ENCODE measurements around the gene ARFIP2. TPM values are rescaled to one million over a fixed set of nuclear protein-coding genes. Genes with fewer than 3 reads are reported as not detected.

Gene ARFIP2
- total and polyA plus RNA-seq, 4 donors: 16.2 to 42.0 (median 23.8) TPM

DNA sequence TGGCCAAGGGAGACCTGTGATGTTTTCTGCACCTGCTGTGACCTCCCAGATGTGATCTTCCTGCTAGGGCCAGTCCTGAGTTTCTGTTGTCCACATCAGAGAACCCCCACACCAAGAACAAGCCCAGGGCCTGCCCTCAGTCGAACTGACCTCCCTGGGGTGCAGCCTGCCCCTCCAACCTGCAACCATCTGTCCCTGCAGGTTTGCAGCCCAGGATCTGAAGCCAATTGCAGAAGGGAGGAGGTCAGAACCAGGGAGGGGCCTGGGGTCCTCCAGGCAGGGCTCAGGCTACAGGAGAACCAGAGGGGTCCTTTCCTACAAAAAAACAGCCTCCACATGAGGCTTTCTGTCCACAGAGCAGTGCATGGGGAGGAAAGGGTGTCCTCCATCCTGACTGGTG, 8.2 kb downstream of the ARFIP2 start:
- no peak for DNase-seq (ENCODE audit: low spot score)
- H3K4me3 ChIP-seq (ENCODE audit: low read depth in 1 of 3, low read length in 3 of 3): peak overlapping the region in 2 of 3 donors; percentile 1 to 69
- 73% methylated on average over 1 of the region's 1 CpG for WGBS
- H3K27me3 ChIP-seq (ENCODE audit: control insufficient read depth in 4 of 4, insufficient read depth in 4 of 4, low read length in 3 of 4): no peaks in the 10 kb centered on the region
- no peak for TF ChIP-seq EGR1 (IDR thresholded peaks at IDR 0.05; ENCODE audit: low read depth in 2 of 2)
- TF ChIP-seq GABPA (IDR thresholded peaks at IDR 0.05 in 1 of 2, conservative IDR thresholded peaks at IDR 0.05 in 1 of 2): no peak
- TF ChIP-seq JUND (IDR thresholded peaks at IDR 0.05): no peak
- no peak for TF ChIP-seq YY1 (IDR thresholded peaks at IDR 0.05)
- H3K9ac ChIP-seq (ENCODE audit: low read depth in 1 of 2, low read length in 2 of 2): no peak overlapping the region
- H3K9me3 ChIP-seq (ENCODE audit: control insufficient read depth in 4 of 4, low read length in 3 of 4): no peaks in the 10 kb centered on the region
- H3K4me1 ChIP-seq (ENCODE audit: control insufficient read depth in 4 of 4, insufficient read depth in 4 of 4, low read length in 3 of 4): peaks cover 5 to 34% (median 21%) of the 10 kb centered on the region in 4 donors
- H3K36me3 ChIP-seq (ENCODE audit: control insufficient read depth in 4 of 4, insufficient read depth in 3 of 4, low read depth in 1 of 4, low read length in 3 of 4): peaks cover 3 to 12% (median 9%) of the 10 kb centered on the region in 4 donors
- no peak overlapping the region for H3K27ac ChIP-seq (ENCODE audit: low read depth in 1 of 2, low read length in 2 of 2)

DNA sequence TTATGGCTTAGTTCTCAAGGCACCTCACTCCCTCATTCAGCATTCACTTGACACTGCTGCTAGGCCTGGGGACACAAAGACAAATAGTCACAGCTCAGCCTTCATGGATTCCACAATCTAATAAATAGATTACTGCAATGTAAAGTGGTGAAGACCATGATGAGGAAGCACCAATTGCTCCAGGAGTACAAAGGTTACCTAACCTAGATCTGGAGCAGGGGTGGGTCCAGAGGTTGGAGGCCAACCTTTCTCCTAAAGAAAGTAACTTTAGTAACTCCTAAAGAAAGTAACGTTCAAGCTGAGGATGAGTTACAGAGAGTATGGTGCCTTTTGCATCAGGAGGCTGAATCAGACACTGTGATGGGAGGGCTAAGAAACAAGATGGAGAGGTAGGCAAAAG, 11.5 kb downstream of the ARFIP2 start:
- Histone ChIP-seq H3K4me1 (ENCODE audit: control insufficient read depth in 4 of 4, insufficient read depth in 4 of 4, low read length in 3 of 4) (peaks cover 5 to 18% (median 10%) of the 10 kb centered on the region in 4 donors), H3K36me3 (ENCODE audit: control insufficient read depth in 4 of 4, insufficient read depth in 3 of 4, low read depth in 1 of 4, low read length in 3 of 4) (no peaks in the 10 kb centered on the region), H3K27ac (ENCODE audit: low read depth in 1 of 2, low read length in 2 of 2) (no peak overlapping the region), H3K27me3 (ENCODE audit: control insufficient read depth in 4 of 4, insufficient read depth in 4 of 4, low read length in 3 of 4) (no peaks in the 10 kb centered on the region), H3K9ac (ENCODE audit: low read depth in 1 of 2, low read length in 2 of 2) (no peak overlapping the region), H3K4me3 (ENCODE audit: low read depth in 1 of 3, low read length in 3 of 3) (no peak overlapping the region), H3K9me3 (ENCODE audit: control insufficient read depth in 4 of 4, low read length in 3 of 4) (no peaks in the 10 kb centered on the region)
- TF ChIP-seq EGR1 (IDR thresholded peaks at IDR 0.05; ENCODE audit: low read depth in 2 of 2): no peak
- TF ChIP-seq, protein P1, sequence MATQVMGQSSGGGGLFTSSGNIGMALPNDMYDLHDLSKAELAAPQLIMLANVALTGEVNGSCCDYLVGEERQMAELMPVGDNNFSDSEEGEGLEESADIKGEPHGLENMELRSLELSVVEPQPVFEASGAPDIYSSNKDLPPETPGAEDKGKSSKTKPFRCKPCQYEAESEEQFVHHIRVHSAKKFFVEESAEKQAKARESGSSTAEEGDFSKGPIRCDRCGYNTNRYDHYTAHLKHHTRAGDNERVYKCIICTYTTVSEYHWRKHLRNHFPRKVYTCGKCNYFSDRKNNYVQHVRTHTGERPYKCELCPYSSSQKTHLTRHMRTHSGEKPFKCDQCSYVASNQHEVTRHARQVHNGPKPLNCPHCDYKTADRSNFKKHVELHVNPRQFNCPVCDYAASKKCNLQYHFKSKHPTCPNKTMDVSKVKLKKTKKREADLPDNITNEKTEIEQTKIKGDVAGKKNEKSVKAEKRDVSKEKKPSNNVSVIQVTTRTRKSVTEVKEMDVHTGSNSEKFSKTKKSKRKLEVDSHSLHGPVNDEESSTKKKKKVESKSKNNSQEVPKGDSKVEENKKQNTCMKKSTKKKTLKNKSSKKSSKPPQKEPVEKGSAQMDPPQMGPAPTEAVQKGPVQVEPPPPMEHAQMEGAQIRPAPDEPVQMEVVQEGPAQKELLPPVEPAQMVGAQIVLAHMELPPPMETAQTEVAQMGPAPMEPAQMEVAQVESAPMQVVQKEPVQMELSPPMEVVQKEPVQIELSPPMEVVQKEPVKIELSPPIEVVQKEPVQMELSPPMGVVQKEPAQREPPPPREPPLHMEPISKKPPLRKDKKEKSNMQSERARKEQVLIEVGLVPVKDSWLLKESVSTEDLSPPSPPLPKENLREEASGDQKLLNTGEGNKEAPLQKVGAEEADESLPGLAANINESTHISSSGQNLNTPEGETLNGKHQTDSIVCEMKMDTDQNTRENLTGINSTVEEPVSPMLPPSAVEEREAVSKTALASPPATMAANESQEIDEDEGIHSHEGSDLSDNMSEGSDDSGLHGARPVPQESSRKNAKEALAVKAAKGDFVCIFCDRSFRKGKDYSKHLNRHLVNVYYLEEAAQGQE (IDR thresholded peaks at IDR 0.05): no peak
- TF ChIP-seq YY1 (IDR thresholded peaks at IDR 0.05): no peak
- no peak for TF ChIP-seq FOXA1 (IDR thresholded peaks at IDR 0.05)
- TF ChIP-seq JUND (IDR thresholded peaks at IDR 0.05): no peak
- 88% methylated on average over 1 of the region's 1 CpG for WGBS
- DNase-seq (ENCODE audit: low spot score): no peak

DNA sequence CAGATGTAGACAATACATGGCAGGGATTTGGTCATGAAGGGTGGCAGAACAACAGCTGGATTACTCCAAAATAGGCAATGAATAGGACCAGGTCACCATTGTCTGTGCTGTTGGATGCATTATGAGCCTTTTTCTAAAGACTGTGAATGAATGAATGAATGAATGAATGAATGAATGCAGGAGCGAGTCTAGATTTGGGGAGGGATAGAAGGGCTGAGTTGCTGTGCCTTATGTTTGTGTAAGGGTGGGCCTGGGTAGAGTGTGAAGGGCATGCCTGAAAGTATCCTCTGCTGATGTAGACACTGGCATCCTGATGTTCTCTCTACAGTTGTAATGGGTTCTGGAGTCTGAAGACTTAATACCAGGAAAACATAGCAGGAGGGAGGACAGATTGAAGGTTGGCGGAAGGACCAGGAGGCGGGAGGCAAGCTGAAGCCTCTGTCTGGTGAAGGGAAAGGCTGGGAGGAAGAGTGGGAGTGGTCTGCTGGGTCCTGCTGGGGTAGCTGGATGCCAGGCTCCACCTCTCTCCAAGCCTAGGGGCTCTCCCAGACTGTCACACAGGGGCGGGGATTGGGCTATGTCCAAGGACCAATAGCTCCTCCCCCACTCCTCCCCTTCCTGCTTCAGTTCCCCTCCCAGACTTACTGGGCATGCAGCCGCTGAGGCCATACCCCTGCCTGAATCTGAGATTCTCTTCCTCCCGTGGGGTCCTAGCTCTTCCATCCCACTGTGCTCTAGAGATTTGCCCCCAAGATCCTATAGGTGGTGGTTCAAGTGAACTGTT, 12.2 kb downstream of the ARFIP2 start:
- peaks cover 3 to 13% (median 7%) of the 10 kb centered on the region in 4 donors for H3K4me1 ChIP-seq (ENCODE audit: control insufficient read depth in 4 of 4, insufficient read depth in 4 of 4, low read length in 3 of 4)

DNA sequence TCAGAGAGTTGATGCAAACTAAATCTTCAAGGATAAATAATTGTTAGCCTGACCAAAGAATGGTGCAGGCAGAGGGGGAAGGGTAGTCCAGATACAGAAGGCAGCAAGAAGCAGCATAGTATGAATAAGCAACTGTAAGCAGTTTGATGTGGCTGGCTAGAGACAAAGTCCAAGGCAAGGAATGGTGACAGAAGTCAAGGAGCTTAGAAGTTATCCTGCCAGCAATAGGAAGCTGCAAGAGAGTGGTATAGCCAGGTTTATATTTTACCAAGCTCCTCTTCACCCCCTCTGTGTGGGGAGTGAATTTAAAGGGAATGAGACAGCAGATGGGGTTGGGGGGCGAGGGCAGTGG, 22.1 kb downstream of the ARFIP2 start:
- no peak for DNase-seq (ENCODE audit: low spot score)
- H3K27ac ChIP-seq (ENCODE audit: low read depth in 1 of 2, low read length in 2 of 2): no peak overlapping the region
- no peak overlapping the region for H3K4me3 ChIP-seq (ENCODE audit: low read depth in 1 of 3, low read length in 3 of 3)
- H3K9me3 ChIP-seq (ENCODE audit: control insufficient read depth in 4 of 4, low read length in 3 of 4): no peaks in the 10 kb centered on the region
- H3K4me1 ChIP-seq (ENCODE audit: control insufficient read depth in 4 of 4, insufficient read depth in 4 of 4, low read length in 3 of 4): no peaks in the 10 kb centered on the region
- H3K27me3 ChIP-seq (ENCODE audit: control insufficient read depth in 4 of 4, insufficient read depth in 4 of 4, low read length in 3 of 4): no peaks in the 10 kb centered on the region
- H3K36me3 ChIP-seq (ENCODE audit: control insufficient read depth in 4 of 4, insufficient read depth in 3 of 4, low read depth in 1 of 4, low read length in 3 of 4): peaks cover 10 to 53% (median 19%) of the 10 kb centered on the region in 4 donors
- WGBS: 90% methylated on average over 1 of the region's 1 CpG
- no peak overlapping the region for H3K9ac ChIP-seq (ENCODE audit: low read depth in 1 of 2, low read length in 2 of 2)
- no peak for TF ChIP-seq SP1 (IDR thresholded peaks at IDR 0.05)
- no peak for TF ChIP-seq FOXA2 (IDR thresholded peaks at IDR 0.05)
- TF ChIP-seq, protein P2, sequence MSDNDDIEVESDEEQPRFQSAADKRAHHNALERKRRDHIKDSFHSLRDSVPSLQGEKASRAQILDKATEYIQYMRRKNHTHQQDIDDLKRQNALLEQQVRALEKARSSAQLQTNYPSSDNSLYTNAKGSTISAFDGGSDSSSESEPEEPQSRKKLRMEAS (IDR thresholded peaks at IDR 0.05): no peak
- TF ChIP-seq HNF4A (conservative IDR thresholded peaks at IDR 0.05): no peak
- TF ChIP-seq, protein P3, sequence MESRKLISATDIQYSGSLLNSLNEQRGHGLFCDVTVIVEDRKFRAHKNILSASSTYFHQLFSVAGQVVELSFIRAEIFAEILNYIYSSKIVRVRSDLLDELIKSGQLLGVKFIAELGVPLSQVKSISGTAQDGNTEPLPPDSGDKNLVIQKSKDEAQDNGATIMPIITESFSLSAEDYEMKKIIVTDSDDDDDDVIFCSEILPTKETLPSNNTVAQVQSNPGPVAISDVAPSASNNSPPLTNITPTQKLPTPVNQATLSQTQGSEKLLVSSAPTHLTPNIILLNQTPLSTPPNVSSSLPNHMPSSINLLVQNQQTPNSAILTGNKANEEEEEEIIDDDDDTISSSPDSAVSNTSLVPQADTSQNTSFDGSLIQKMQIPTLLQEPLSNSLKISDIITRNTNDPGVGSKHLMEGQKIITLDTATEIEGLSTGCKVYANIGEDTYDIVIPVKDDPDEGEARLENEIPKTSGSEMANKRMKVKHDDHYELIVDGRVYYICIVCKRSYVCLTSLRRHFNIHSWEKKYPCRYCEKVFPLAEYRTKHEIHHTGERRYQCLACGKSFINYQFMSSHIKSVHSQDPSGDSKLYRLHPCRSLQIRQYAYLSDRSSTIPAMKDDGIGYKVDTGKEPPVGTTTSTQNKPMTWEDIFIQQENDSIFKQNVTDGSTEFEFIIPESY (IDR thresholded peaks at IDR 0.05): no peak
- no peak for TF ChIP-seq EGR1 (IDR thresholded peaks at IDR 0.05; ENCODE audit: low read depth in 2 of 2)
- TF ChIP-seq GABPA (IDR thresholded peaks at IDR 0.05 in 1 of 2, conservative IDR thresholded peaks at IDR 0.05 in 1 of 2): no peak
- TF ChIP-seq NR2F2 (IDR thresholded peaks at IDR 0.05): no peak
- no peak for TF ChIP-seq HNF4G (IDR thresholded peaks at IDR 0.05)
- no peak for TF ChIP-seq RAD21 (IDR thresholded peaks at IDR 0.05)
- TF ChIP-seq TAF1 (conservative IDR thresholded peaks at IDR 0.05): no peak
- TF ChIP-seq FOXA1 (IDR thresholded peaks at IDR 0.05): no peak

More for the DNA sequence above, 12.2 kb downstream of the ARFIP2 start:
- Histone ChIP-seq H3K27ac (ENCODE audit: low read depth in 1 of 2, low read length in 2 of 2) (no peak overlapping the region), H3K4me3 (ENCODE audit: low read depth in 1 of 3, low read length in 3 of 3) (no peak overlapping the region), H3K36me3 (ENCODE audit: control insufficient read depth in 4 of 4, insufficient read depth in 3 of 4, low read depth in 1 of 4, low read length in 3 of 4) (peaks cover 0 to 4% (median 1%) of the 10 kb centered on the region in 4 donors), H3K9ac (ENCODE audit: low read depth in 1 of 2, low read length in 2 of 2) (no peak overlapping the region), H3K9me3 (ENCODE audit: control insufficient read depth in 4 of 4, low read length in 3 of 4) (no peaks in the 10 kb centered on the region), H3K27me3 (ENCODE audit: control insufficient read depth in 4 of 4, insufficient read depth in 4 of 4, low read length in 3 of 4) (no peaks in the 10 kb centered on the region)
- peak in 1 of 2 donors; percentile 6 for TF ChIP-seq RXRA (IDR thresholded peaks at IDR 0.05)
- TF ChIP-seq SP1 (IDR thresholded peaks at IDR 0.05): peak; percentile 40
- TF ChIP-seq YY1 (IDR thresholded peaks at IDR 0.05): no peak
- DNase-seq (ENCODE audit: low spot score): peak; percentile 80
- 62% methylated on average over 6 of the region's 6 CpGs for WGBS
